Loucy (cell line): ENCODE measurements around the gene TKT.

Experiments
- H2AFZ ChIP-seq: fragments of 200-600 bp; sonication (generic); 2 replicates; pipeline ENCODE4 v1.6.0; 2016; ENCODE audit warnings: antibody characterized with exemption, mild to moderate bottlenecking, low read length, moderate library complexity
- H3F3A ChIP-seq: fragments of 200-600 bp; 2 replicates; pipeline ENCODE4 v1.6.0; 2016; ENCODE audit warnings: antibody characterized with exemption, low read depth, mild to moderate bottlenecking
- H3K27me3 ChIP-seq: fragments of 200-600 bp; sonication (generic); 2 replicates; pipeline ENCODE4 v1.6.1; 2014; ENCODE audit warnings: low read length, mild to moderate bottlenecking; ENCODE audit not compliant: insufficient read depth, poor library complexity, severe bottlenecking
- H3K36me3 ChIP-seq: fragments of 200-600 bp; sonication (generic); 2 replicates; pipeline ENCODE4 v1.6.1; 2016; ENCODE audit warnings: low read length; ENCODE audit not compliant: insufficient read depth
- H3K4me1 ChIP-seq: fragments of 200-600 bp; sonication (generic); 2 replicates; pipeline ENCODE4 v1.5.1; 2014; ENCODE audit warnings: low read length, mild to moderate bottlenecking; ENCODE audit not compliant: insufficient read depth, poor library complexity, severe bottlenecking
- H3K4me2 ChIP-seq: fragments of 200-600 bp; sonication (generic); 2 replicates; pipeline ENCODE4 v1.6.0; 2014; ENCODE audit warnings: antibody characterized with exemption, low read length, low read depth, mild to moderate bottlenecking; ENCODE audit not compliant: poor library complexity, severe bottlenecking
- H3K4me3 ChIP-seq: fragments of 200-600 bp; sonication (generic); 2 replicates; pipeline ENCODE4 v1.5.1; 2014; ENCODE audit warnings: low read length, mild to moderate bottlenecking, mixed read lengths; ENCODE audit not compliant: poor library complexity, severe bottlenecking
- H3K79me2 ChIP-seq: fragments of 200-600 bp; sonication (generic); 2 replicates; pipeline ENCODE4 v1.6.1; 2014; ENCODE audit warnings: low read length; ENCODE audit not compliant: insufficient read depth
- H3K9ac ChIP-seq: fragments of 200-600 bp; sonication (generic); 2 replicates; pipeline ENCODE4 v1.6.0; 2014; ENCODE audit warnings: mild to moderate bottlenecking, low read depth, low read length, moderate library complexity; ENCODE audit not compliant: poor library complexity, severe bottlenecking
- H3K9me2 ChIP-seq: fragments of 200-600 bp; sonication (generic); replicated peaks from 2 replicates; pipeline ENCODE4 v1.6.1; 2016; ENCODE audit warnings: low read depth, low read length, mixed read lengths
- H3K9me3 ChIP-seq: fragments of 200-600 bp; sonication (generic); 2 replicates; pipeline ENCODE4 v1.6.1; 2014; ENCODE audit warnings: mild to moderate bottlenecking, antibody characterized with exemption, low read length, low read depth; ENCODE audit not compliant: insufficient read depth
- H4K20me1 ChIP-seq: fragments of 200-600 bp; sonication (generic); 2 replicates; pipeline ENCODE4 v1.6.0; 2014; ENCODE audit warnings: antibody characterized with exemption, low read length, mild to moderate bottlenecking; ENCODE audit not compliant: insufficient read depth, poor library complexity, severe bottlenecking
- EZH2phosphoT487 ChIP-seq: fragments of 200-600 bp; IDR thresholded peaks from 2 replicates; pipeline ENCODE4 v1.6.1; 2018; ENCODE audit warnings: antibody characterized with exemption, mild to moderate bottlenecking, moderate library complexity, borderline replicate concordance
- TF ChIP-seq, protein P1 (sequence below): fragments of 200-600 bp; sonication (generic); conservative IDR thresholded peaks from 2 replicates; pipeline ENCODE4 v1.5.1; 2014; ENCODE audit warnings: mild to moderate bottlenecking, antibody characterized with exemption, low read length

TKT gene

DNA sequence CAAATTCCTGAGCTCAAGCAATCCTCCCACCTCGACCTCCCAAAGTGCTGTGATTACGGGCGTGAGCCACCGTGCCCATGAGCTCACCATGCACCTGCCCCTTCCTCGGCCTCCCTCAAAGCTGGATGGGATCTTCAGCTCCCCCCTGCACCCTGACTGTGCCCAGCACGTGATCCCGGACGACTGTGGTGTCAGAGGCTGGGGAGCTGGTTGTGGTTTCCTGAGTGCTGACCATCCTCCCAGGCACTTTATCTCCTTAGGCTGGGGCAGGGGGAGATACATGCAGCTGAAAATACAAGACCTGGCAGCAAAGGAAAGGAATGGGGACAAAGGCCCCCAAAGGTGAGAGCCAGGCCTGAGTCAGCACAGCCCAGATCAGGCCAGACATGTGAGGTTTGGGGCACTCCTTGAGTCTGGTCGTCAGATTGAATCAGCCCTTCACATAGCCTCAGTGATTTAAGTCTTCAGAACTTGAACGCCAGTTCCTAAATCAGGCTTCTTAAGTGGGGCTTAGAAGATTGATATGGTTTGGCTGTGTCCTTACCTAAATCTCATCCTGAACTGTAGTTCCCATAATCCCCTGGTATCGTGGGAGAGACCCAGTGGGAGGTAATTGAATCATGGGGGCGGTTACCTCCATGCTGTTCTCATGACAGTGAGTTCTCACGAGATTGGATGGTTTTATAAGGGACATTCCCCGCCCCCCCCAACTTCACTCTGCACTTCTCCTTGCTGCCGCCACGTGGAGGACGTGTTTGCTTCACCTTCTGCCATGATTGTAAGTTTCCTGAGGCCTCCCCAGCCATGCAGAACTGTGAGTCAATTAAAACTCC, 59.0 kb downstream of the TKT start:
- H3K9ac ChIP-seq = no peak overlapping the region
- H3K9me3 ChIP-seq = no peaks in the 10 kb centered on the region
- no peak overlapping the region for H3K4me3 ChIP-seq
- H3K4me1 ChIP-seq = no peaks in the 10 kb centered on the region
- no peak for TF ChIP-seq EZH2phosphoT487
- TF ChIP-seq, protein P1, sequence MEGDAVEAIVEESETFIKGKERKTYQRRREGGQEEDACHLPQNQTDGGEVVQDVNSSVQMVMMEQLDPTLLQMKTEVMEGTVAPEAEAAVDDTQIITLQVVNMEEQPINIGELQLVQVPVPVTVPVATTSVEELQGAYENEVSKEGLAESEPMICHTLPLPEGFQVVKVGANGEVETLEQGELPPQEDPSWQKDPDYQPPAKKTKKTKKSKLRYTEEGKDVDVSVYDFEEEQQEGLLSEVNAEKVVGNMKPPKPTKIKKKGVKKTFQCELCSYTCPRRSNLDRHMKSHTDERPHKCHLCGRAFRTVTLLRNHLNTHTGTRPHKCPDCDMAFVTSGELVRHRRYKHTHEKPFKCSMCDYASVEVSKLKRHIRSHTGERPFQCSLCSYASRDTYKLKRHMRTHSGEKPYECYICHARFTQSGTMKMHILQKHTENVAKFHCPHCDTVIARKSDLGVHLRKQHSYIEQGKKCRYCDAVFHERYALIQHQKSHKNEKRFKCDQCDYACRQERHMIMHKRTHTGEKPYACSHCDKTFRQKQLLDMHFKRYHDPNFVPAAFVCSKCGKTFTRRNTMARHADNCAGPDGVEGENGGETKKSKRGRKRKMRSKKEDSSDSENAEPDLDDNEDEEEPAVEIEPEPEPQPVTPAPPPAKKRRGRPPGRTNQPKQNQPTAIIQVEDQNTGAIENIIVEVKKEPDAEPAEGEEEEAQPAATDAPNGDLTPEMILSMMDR = no peak
- H2AFZ ChIP-seq = peak overlapping the region; percentile 6; the same call in 1 of the 2 replicates
- no peaks in the 10 kb centered on the region for H3F3A ChIP-seq
- no peaks in the 10 kb centered on the region for H4K20me1 ChIP-seq
- H3K9me2 ChIP-seq = no peaks in the 10 kb centered on the region
- no peaks in the 10 kb centered on the region for H3K27me3 ChIP-seq
- no peaks in the 10 kb centered on the region for H3K79me2 ChIP-seq
- no peak overlapping the region for H3K4me2 ChIP-seq
- H3K36me3 ChIP-seq = no peaks in the 10 kb centered on the region

DNA sequence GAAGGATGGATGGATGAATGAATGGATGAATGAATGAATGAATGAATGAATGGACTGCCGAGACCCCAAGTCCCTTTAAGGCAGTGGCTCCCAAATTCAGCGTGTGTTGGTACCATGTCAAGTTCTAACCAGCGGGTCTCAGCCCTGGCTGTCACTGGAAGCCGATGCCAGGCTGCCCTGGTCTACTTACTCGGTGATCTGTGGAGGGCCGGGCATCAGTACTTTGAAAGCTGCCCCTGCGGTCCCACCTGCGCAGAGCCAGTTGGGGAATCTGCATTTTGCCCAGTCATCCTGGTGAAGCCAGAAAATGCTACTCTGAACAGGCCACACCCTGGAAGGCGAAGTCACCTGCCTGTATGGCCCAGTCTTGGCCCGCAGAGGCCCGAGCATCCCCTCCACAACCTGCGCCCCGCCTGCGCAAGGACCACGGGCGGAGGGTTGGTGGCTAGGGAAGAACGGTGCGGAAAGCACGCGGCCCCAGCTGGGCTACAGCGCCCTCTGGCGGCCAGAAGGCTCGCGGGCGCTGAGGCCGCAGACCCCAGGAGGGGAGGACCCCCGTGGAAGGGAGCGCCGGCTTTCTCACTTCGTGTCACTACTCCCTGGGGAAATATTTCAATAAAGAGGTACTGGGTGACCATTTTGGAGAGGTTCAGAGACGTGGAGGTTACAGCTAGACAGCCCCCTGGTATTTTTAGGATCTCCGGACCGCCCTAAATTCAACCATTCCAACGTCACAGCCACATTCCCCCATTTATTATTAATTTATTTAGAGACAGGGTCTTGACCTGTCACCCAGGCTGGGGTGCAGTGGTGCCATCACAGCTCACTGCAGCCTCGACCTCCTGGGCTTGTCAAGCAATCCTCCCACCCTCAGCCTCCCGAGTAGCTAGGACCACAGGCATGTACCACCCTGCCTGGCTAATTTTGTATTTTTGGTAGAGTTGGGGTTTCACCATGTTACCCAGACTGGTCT, 59.9 kb downstream of the TKT start:
- Histone ChIP-seq H3K36me3 (no peaks in the 10 kb centered on the region), H3F3A (no peaks in the 10 kb centered on the region), H3K9me2 (no peaks in the 10 kb centered on the region), H2AFZ (peak overlapping the region; percentile 77), H3K4me1 (no peaks in the 10 kb centered on the region), H3K4me2 (peak overlapping the region; percentile 29), H3K4me3 (no peak overlapping the region), H3K79me2 (no peaks in the 10 kb centered on the region), H3K9me3 (no peaks in the 10 kb centered on the region), H3K9ac (no peak overlapping the region), H3K27me3 (no peaks in the 10 kb centered on the region), H4K20me1 (no peaks in the 10 kb centered on the region)
- no peak for TF ChIP-seq EZH2phosphoT487
- TF ChIP-seq, protein P1 = peak; percentile 95

DNA sequence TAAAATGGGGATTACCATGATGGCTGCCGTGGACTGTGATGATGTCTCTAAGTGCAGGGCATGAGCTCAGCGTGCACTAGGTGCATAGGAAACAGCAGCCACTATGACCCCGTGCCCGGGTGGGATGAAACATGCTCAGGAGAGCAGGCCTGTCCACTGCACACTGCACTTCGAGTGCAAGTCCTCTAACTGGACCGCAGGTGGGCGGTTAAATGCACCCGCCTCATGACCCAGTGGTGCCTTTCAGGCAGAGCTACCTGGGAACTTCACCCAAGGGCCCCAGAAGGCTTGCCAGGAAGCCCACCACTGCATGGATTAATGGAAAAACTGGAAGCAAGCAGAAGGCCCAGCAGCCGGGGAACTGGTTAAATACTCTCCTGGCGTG, 60.8 kb downstream of the TKT start:
- no peaks in the 10 kb centered on the region for H3K27me3 ChIP-seq
- no peaks in the 10 kb centered on the region for H3F3A ChIP-seq
- no peak overlapping the region for H3K4me2 ChIP-seq
- H3K79me2 ChIP-seq = no peaks in the 10 kb centered on the region
- H3K9me2 ChIP-seq = no peaks in the 10 kb centered on the region
- no peak overlapping the region for H3K9ac ChIP-seq
- TF ChIP-seq, protein P1 = no peak
- no peak for TF ChIP-seq EZH2phosphoT487
- H3K9me3 ChIP-seq = no peaks in the 10 kb centered on the region
- no peak overlapping the region for H2AFZ ChIP-seq
- no peaks in the 10 kb centered on the region for H3K4me1 ChIP-seq
- H3K4me3 ChIP-seq = no peak overlapping the region
- H4K20me1 ChIP-seq = no peaks in the 10 kb centered on the region
- no peaks in the 10 kb centered on the region for H3K36me3 ChIP-seq
